Suprapubic skin (tissue), 4 donors: ENCODE measurements around the gene RPS2. TPM values are rescaled to one million over a fixed set of nuclear protein-coding genes. Genes with fewer than 3 reads are reported as not detected.

Experiments
- DNase-seq, 2 donors: peaks; one replicate each; pipeline ENCODE4 v3.0.0-alpha.2; 2019; ENCODE audit warnings: low spot score in 2 of 2
- H3K27ac ChIP-seq: fragments of 200-600 bp; sonication (generic); one replicate; pipeline ENCODE4 v1.5.1; 2019
- H3K27me3 ChIP-seq: fragments of 200-600 bp; sonication (generic); one replicate; pipeline ENCODE4 v1.5.1; 2019
- H3K36me3 ChIP-seq: fragments of 200-600 bp; sonication (generic); one replicate; pipeline ENCODE4 v1.5.1; 2019
- H3K4me1 ChIP-seq: fragments of 200-600 bp; sonication (generic); one replicate; pipeline ENCODE4 v1.5.1; 2019
- H3K4me3 ChIP-seq: fragments of 200-600 bp; sonication (generic); one replicate; pipeline ENCODE4 v1.5.1; 2019; ENCODE audit warnings: mild to moderate bottlenecking
- H3K9me3 ChIP-seq: fragments of 200-600 bp; sonication (generic); one replicate; pipeline ENCODE4 v1.5.1; 2019
- EP300 ChIP-seq: sonication (generic); formaldehyde crosslinking; IDR thresholded peaks from one replicate; pipeline ENCODE4 v1.6.1; 2017; ENCODE audit warnings: antibody characterized with exemption
- POLR2A ChIP-seq, 2 donors: fragments of 450-650 bp; IDR thresholded peaks; one replicate each; pipeline ENCODE4 v1.6.1; 2017; ENCODE audit warnings: antibody characterized with exemption in 2 of 2, mild to moderate bottlenecking in 2 of 2, moderate library complexity in 2 of 2
- POLR2AphosphoS5 ChIP-seq, 3 donors: sonication (generic); formaldehyde crosslinking; IDR thresholded peaks; one replicate each; pipeline ENCODE4 v1.6.1; 2017; ENCODE audit warnings: antibody characterized with exemption in 3 of 3
- WGBS: methylation state at CpG from one replicate; pipeline ENCODE4 v1.1.5; 2018; 5-methylcytosine and 5-hydroxymethylcytosine counted together
- total RNA-seq, 4 donors: library from RNA; depleted of rRNA; stranded (reverse); fragments of >200 nt; gene quantifications; one replicate each; pipeline ENCODE4 v1.1.0, GENCODE V29; 2016
- TF ChIP-seq, protein P1 (sequence below), 2 donors: fragments of 200-600 bp in 1 of 2; fragments of 450-650 bp in 1 of 2; sonication (generic) in 1 of 2; IDR thresholded peaks; one replicate each; pipeline ENCODE4 v1.5.1; 2016 to 2019; ENCODE audit warnings: antibody characterized with exemption in 2 of 2, mild to moderate bottlenecking in 1 of 2, moderate library complexity in 1 of 2

Gene RPS2
- total RNA-seq, 4 donors from 2014 or later, result 3,268 to 4,213 (median 3,625) TPM

DNA sequence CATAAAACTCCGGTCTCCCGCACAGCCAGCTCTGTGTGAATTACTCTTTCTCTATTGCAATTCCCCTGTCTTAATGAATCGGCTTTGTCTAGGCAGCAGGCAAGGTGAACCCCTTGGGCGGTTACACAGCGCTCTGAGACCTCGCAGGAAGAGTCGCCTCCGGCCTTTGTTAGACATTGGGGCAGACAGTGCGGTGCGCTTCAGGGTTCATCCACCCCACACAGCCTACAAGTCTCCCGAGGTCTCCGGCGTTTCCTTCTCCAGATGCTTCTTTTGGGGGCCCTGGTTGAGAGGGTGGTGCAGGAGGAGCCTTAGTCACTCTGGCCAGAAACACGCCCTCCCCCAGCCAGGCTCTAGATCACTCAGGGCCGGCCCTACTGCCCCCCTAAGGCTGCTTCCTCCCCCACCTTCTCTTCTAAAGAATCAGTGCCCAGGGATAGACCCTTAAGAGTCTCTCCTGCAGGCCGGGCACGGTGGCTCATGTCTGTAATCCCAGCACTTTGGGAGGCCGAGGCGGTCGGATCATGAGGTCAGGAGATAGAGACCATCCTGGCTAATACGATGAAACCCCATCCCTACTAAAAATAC, 19.9 kb downstream of the RPS2 start:
- H3K27ac ChIP-seq, result no peak overlapping the region
- no peaks in the 10 kb centered on the region for H3K9me3 ChIP-seq
- no peak for TF ChIP-seq POLR2A (IDR thresholded peaks at IDR 0.05)
- TF ChIP-seq, protein P1, sequence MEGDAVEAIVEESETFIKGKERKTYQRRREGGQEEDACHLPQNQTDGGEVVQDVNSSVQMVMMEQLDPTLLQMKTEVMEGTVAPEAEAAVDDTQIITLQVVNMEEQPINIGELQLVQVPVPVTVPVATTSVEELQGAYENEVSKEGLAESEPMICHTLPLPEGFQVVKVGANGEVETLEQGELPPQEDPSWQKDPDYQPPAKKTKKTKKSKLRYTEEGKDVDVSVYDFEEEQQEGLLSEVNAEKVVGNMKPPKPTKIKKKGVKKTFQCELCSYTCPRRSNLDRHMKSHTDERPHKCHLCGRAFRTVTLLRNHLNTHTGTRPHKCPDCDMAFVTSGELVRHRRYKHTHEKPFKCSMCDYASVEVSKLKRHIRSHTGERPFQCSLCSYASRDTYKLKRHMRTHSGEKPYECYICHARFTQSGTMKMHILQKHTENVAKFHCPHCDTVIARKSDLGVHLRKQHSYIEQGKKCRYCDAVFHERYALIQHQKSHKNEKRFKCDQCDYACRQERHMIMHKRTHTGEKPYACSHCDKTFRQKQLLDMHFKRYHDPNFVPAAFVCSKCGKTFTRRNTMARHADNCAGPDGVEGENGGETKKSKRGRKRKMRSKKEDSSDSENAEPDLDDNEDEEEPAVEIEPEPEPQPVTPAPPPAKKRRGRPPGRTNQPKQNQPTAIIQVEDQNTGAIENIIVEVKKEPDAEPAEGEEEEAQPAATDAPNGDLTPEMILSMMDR (IDR thresholded peaks at IDR 0.05), result no peak
- peaks cover 16% of the 10 kb centered on the region for H3K36me3 ChIP-seq
- peaks cover 25% of the 10 kb centered on the region for H3K4me1 ChIP-seq
- no peaks in the 10 kb centered on the region for H3K27me3 ChIP-seq
- WGBS, result 94% methylated on average over 21 of the region's 21 CpGs
- DNase-seq, result no peak
- no peak overlapping the region for H3K4me3 ChIP-seq

DNA sequence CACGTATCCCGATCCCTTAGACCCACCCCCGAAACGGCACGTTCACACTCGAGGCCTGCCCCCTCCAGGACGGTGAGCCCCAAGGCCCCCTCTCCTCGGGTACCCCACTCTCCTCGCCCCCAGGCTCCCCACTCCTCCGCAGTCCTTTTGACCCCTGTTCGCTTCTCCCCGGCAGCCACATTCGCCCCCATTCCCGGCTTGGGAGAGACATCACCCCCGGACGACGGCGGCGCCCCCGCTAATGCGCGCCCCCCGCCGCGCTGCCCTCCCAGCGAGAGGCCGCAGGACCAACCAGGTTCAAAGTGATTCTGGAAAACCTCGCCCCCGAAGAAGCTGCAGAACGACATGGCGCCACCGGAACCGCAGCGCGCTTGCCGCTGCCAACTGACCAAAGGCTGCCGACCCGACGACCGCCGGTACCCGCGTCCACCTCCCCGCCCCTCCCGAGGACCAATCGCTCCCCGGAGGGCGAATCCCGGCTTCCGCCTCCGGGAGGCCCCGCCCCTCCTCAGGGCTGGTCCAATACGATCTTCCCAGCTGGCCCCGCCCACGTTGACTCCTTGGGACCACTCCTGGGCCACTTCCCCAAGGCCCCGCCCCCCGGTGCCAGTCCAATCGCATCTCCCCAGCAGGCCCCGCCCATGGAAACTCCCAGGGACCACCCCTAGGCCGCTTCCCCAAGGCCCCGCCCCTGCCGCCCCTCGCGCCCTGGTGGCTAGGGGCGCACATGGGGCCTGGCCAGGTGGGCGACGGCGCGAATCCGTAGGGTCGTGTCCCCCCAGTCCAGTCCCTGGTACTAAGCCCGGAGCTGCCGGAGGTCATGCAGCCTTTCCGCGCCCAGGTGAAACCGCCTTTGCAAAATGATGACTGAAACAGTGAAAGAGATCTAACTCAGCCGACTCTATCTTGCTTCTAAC, 21.6 kb downstream of the RPS2 start, which contains the start of gene MSRB1:
Gene MSRB1, minus strand, starts transcription at position 390 of the 917 bp plus-strand sequence. Its CDS starts 43 bp downstream, at position 347.
- Histone ChIP-seq H3K9me3 (no peaks in the 10 kb centered on the region), H3K36me3 (peaks cover 32% of the 10 kb centered on the region), H3K4me1 (peaks cover 25% of the 10 kb centered on the region), H3K27ac (peak within 1 kb of the TSS; percentile 79), H3K27me3 (no peaks in the 10 kb centered on the region), H3K4me3 (peak within 1 kb of the TSS; percentile 79)
- under 1% methylated on average over 48 of the region's 77 CpGs for WGBS
- DNase-seq, result peak; percentile 100
- TF ChIP-seq, protein P1 (IDR thresholded peaks at IDR 0.05), result no peak
- peak in 1 of 2 donors; percentile 58 for TF ChIP-seq POLR2A (IDR thresholded peaks at IDR 0.05)
- no peak for TF ChIP-seq EP300
- no peak for TF ChIP-seq POLR2AphosphoS5 (IDR thresholded peaks at IDR 0.05)

DNA sequence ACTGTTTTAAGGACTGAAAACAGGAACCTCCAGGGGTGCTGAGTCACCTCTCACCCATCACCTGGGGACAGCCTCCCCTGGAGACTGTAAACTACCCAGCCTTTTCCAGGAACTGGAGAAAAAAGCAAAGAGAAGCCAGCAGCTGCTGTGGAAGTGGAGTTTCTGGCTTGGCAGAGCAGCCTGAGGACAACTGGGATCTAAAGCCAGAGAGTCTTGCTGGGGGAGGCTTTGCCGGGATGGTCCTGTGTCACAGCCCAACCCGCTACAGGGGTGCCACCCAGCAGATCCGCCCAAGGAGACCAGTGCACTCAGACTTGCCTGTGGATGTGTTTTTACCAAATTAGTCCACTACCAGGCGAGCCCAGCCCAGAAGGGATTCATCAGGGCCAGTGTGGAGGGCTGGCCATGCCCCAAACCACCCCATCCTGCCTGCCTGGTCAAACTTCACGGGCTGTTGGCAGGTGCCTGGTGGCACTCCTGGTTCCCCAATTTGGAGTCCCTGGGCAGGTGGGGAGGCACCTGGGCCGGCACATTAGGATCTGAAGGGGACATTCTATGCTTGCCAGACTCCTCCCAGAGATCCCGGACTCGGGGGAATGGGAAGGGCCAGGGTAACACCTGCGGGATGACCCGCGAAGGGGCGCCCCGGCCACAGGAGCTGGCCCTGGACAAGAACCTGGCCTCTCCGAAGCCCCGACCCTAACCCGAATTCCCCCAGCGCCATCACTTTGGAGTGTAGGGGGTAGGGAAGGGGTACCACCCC, 22.4 kb downstream of the RPS2 start:
- Histone ChIP-seq H3K4me3 (peak overlapping the region; percentile 79), H3K9me3 (no peaks in the 10 kb centered on the region), H3K4me1 (peaks cover 25% of the 10 kb centered on the region), H3K27ac (peak overlapping the region; percentile 79), H3K36me3 (peaks cover 40% of the 10 kb centered on the region), H3K27me3 (no peaks in the 10 kb centered on the region)
- 4% methylated on average over 10 of the region's 17 CpGs for WGBS
- TF ChIP-seq POLR2A (IDR thresholded peaks at IDR 0.05) (no peak), POLR2AphosphoS5 (IDR thresholded peaks at IDR 0.05) (no peak), EP300 (no peak)
- TF ChIP-seq, protein P1 (IDR thresholded peaks at IDR 0.05), result no peak
- peak in 1 of 2 donors; percentile 71 for DNase-seq

DNA sequence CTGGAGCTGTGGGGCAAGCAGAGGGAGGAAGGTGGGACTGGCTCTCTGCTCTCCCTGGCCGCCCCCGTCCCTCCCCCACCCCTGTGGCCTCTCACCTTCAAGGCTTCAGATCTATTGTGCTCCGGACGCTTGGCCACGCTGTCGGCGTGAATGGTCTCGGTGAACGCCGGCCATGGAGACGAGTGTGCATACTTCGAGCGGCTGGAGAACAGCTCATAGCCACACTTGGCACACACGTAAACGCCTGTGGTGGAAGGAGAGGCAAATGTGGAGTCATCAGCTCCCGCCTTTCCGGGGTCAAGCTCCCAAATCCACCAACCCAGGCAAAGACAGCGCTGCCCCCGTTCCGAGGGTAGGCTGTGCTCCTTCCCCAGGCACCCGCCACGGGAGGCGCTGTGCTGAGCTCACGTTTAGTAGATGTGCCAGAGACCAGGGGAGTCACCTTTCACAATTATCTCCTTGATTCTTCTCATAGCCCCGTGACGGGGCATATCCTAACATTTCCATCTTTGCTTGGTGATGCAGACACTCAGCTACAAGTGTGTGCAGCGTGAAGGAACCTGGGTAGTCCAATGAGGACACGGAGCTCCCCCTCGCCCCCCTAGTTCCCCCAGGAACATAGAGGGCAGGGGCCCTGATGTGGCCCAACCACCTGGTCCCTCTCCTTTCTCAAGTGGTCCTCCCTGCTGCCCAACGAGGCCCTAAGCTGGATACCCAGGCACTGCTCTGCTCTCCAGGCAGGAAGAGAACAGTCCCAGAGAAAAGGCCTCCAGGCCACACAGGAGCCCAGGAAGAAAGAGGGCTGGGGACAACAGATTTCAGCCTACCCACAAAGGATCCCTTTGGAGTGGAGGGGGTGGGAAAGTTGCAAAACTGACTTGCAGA, 23.2 kb downstream of the RPS2 start:
- 90% methylated on average over 20 of the region's 30 CpGs for WGBS
- Histone ChIP-seq H3K4me3 (peak overlapping the region; percentile 79), H3K36me3 (peaks cover 45% of the 10 kb centered on the region), H3K9me3 (no peaks in the 10 kb centered on the region), H3K4me1 (peaks cover 25% of the 10 kb centered on the region), H3K27me3 (no peaks in the 10 kb centered on the region), H3K27ac (peak overlapping the region; percentile 79)
- TF ChIP-seq EP300 (no peak), POLR2A (IDR thresholded peaks at IDR 0.05) (no peak), POLR2AphosphoS5 (IDR thresholded peaks at IDR 0.05) (no peak)
- TF ChIP-seq, protein P1 (IDR thresholded peaks at IDR 0.05), result no peak
- DNase-seq, result no peak
